GM10248 (cell line): Measurements from ENCODE around the gene LYZL2.
"Not testable (repeated sequence)": the region's sequence is repeated elsewhere in the genome, so short reads cannot be mapped to it uniquely, and the experiment has no call there.

Experiments used
- CTCF ChIA-PET: fragments of 300-600 bp; sonication (Branson Sonifier 250); formaldehyde crosslinking; extraction: SDS; loops from one replicate; lab custom pipeline; 2021; ENCODE audit warnings: antibody characterized with exemption; lab: Yijun Ruan, JAX
- POLR2A ChIA-PET: fragments of 350-650 bp; sonication (Branson Sonifier 250); formaldehyde crosslinking; extraction: SDS; loops from one replicate; lab custom pipeline; 2020; ENCODE audit warnings: antibody characterized with exemption; lab: Yijun Ruan, JAX
- DNase-seq: peaks from one replicate; pipeline ENCODE4 v3.0.0; 2012; ENCODE audit errors: extremely low spot score
- CTCF ChIP-seq: IDR thresholded peaks from 2 replicates; pipeline ENCODE4 v1.5.1; 2012; ENCODE audit warnings: mild to moderate bottlenecking, low read depth; ENCODE audit errors: extremely low read depth, missing control alignments, control extremely low read depth

The LYZL2 gene

GRCh38 chr10:30662814-30663213 lies 33.3 kb upstream of the LYZL2 start:
- DNase-seq: no peak
- TF ChIP-seq CTCF: no peak
- ChIA-PET CTCF (interaction anchor here (1.1 to 1.7 kb wide), 4 partner anchors 23 to 269 kb away, joined by 3 to 6 read pairs (median 4); no protein-coding TSS in a partner anchor), POLR2A (no interaction called here)

GRCh38 chr10:30660314-30660713 lies 30.8 kb upstream of the LYZL2 start:
- CTCF ChIA-PET: interaction anchor here (5.9 kb wide), 1 partner anchor 10 kb away, joined by 33 read pairs; no protein-coding TSS in a partner anchor
- DNase-seq, POLR2A ChIA-PET: not testable (repeated sequence)

GRCh38 chr10:30656233-30656632 lies 26.7 kb upstream of the LYZL2 start:
- CTCF ChIA-PET: interaction anchor here (1.0 to 1.5 kb wide), 3 partner anchors 17 to 65 kb away, joined by 3 to 5 read pairs (median 3); no protein-coding TSS in a partner anchor
- POLR2A ChIA-PET: no interaction called here
- DNase-seq: no peak
- TF ChIP-seq CTCF: no peak

GRCh38 chr10:30655001-30655400 lies 25.4 kb upstream of the LYZL2 start:
- POLR2A ChIA-PET, DNase-seq: not testable (repeated sequence)
- CTCF ChIA-PET: interaction anchor here (1.6 kb wide), 1 partner anchor 16 kb away, joined by 12 read pairs; no protein-coding TSS in a partner anchor

GRCh38 chr10:30651470-30652397 lies 22.2 kb upstream of the LYZL2 start:
- CTCF ChIA-PET: interaction anchor here (0.9 to 1.5 kb wide), 2 partner anchors 11 to 13 kb away, joined by 3 to 10 read pairs; no protein-coding TSS in a partner anchor
- POLR2A ChIA-PET, DNase-seq: not testable (repeated sequence)

GRCh38 chr10:30647089-30647488 lies 17.5 kb upstream of the LYZL2 start:
- POLR2A ChIA-PET: no interaction called here
- DNase-seq: no peak
- CTCF ChIA-PET: interaction anchor here (0.8 to 1.6 kb wide), 4 partner anchors 8 to 24 kb away, joined by 3 to 9 read pairs (median 3); no protein-coding TSS in a partner anchor
- no peak for TF ChIP-seq CTCF

- TF ChIP-seq CTCF: no peak
- ChIA-PET CTCF (no interaction called here), POLR2A (no interaction called here)
- no peak for DNase-seq
These were observed 15.8 kb upstream of the LYZL2 start for GRCh38 chr10:30645340-30645827.

GRCh38 chr10:30644408-30644861 lies 14.9 kb upstream of the LYZL2 start:
- POLR2A ChIA-PET, CTCF ChIA-PET: not testable (repeated sequence)

GRCh38 chr10:30643557-30644199 lies 14.1 kb upstream of the LYZL2 start:
- DNase-seq, POLR2A ChIA-PET, CTCF ChIA-PET: not testable (repeated sequence)

More at GRCh38 chr10:30644408-30644861, 14.9 kb upstream of the LYZL2 start:
- DNase-seq: not testable (repeated sequence)

- DNase-seq, CTCF ChIA-PET, POLR2A ChIA-PET: not testable (repeated sequence)
These were observed 13.3 kb upstream of the LYZL2 start for GRCh38 chr10:30642856-30643255.
